Ureter (tissue), 1 donor: ENCODE data around the gene CLK2. TPM values are rescaled to one million over a fixed set of nuclear protein-coding genes. Genes with fewer than 3 reads are reported as not detected.
"Not testable (repeated sequence)": the region's sequence is repeated elsewhere in the genome, so short reads cannot be mapped to it uniquely, and the experiment has no call there.

ENCODE experiments used
- DNase-seq: peaks from one replicate; pipeline ENCODE4 v3.0.0-alpha.2; 2020; ENCODE audit warnings: low spot score
- total RNA-seq: library from RNA; stranded (reverse); gene quantifications from one replicate; pipeline ENCODE4 v1.2.4, GENCODE V29; 2023
- donor health status: DM: yes; HTN: yes; CAD: no.

CLK2 gene
- total RNA-seq, 1 donor from 2014 or later, result 80.5 TPM

DNA sequence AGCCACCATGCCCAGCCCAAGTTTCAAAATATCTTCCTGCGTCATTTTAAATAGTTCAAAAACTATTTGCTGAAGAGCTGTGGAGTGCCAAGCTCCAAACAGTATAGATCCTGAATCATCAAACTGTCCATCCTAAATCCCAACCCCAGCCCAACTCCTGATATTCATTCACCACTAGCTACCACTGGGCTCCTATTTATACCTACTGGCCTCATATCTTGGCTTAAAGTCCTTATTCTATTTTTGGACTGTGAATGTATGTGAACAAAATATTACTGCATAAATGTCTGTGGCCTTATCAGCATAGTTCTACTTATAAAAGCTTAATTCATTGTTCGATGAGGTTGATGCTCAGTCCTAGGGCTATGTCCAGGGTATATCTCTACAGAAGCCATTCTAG is 5.9 kb downstream of the CLK2 start:
- DNase-seq, result no peak

DNA sequence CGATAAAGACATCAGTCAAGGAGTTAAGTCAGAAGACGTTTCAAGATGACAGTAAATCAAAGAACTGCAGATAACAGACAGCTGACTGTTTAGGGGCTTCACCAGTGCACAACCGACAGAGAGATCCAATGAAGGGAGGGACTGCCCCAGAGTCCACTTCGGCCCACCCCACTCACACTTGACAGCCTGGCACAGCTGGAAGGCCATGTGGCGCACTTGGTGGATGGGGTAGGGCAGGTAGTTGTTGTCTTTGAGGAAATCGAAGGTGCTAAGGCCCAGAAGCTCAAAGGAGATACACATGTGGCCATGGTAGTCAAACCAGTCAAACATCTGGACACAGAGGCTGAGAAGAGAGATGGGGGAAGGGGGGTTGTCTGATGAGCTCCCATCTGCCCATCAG is 6.8 kb downstream of the CLK2 start:
- DNase-seq, result no peak

GRCh38 chr1:155263067-155263466 is 10.2 kb downstream of the CLK2 start:
- DNase-seq, result no peak

- DNase-seq, result peak; percentile 97
These were observed 11.2 kb downstream of the CLK2 start, which contains the start of gene SCAMP3 for GRCh38 chr1:155261852-155262673. Gene SCAMP3, minus strand, starts transcription at chr1:155262360. Its CDS starts 209 bp downstream, at chr1:155262151.

DNA sequence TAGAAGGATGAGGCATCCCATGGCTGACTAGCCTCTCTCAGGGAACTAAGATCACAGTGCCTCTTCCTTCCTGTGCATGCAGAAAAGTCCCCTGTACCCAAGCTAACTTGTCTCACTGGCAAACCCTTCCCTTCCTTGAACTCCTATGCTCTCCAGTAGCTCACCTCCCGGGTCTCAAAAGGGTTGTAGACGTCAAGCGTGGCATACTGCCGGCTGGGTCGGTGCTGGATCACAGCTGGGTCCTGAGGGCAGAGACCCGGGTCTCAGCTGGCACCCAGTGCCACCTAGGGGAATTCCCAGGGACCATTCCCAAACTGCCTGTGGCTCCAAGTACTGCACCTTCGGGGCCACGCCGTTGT is 11.8 kb downstream of the CLK2 start:
- DNase-seq, result no peak

GRCh38 chr1:155260276-155260675 is 13.0 kb downstream of the CLK2 start:
- no peak for DNase-seq

DNA sequence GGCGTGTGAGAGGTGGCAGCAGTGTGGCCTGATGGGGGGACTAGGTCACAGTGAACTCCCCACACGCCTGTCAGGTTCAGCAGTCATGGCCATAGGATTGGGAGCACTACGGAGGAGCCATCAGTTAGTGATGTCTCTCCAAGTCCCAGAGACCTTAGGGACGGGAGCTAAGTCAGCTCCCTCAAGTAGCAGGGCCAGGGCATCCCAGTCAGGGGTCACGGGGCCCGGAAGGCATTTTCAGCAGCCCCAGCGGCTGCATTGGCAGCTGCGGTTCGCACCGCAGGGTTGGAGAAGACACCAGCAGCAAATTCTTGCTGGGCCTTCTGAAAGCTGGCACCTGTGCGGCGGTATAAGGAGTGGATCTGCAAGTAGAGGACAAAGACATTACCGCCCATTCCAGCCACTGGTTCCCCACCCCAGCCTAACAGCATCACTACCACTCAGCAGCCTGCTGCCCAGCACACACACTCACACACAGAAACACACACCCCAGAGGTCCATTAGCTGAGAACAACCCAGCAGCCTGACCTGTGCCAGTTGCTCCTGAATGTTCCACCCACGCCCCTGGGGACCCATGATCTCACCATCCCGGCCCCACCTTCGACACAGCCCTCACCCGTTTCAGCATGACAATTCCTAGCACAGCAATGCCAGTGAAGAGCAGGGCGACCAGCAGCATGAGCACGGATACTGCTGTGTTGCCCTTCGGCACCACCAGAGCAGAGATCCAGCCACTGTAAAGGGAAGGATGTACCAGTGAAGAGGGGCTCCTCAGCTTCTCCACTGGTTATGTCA is 17.0 kb downstream of the CLK2 start:
- DNase-seq, result no peak

DNA sequence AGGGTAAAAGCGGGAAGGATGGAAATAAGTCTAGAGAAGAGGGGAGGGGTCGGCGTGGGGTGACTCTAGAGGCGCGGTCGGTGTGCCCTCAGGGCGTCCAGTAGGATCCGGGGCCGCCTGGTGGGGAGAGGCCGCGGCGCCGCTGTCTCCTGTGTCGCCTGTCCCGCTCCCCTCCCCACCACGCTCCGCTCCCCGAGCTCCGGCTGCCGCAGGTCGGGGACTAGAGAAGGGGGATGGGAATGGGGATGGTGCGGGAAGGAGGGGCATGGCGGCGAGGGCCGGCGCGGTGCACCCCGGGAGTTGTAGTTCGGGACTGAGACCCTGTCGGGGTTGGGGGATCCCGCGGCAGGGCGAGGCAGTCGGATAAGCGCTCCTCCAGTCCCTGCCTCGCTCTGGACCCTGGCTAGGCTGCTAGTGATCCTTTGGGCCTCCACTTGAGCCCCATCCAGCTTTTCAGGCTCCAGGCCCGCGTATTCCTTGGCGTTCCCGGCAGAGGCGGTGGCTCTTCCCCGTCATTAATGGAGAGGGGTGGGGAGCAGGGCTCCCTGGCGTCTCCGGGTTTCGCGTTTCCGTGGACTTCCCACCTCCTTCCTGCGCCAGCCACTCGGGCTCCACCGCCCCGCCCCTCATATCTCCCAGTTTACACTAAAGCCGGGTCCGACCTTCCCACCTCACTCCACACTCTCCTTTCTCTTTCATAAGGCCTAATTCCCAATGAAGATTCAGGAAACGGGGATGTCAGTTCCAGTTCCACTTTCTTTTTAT is 17.9 kb downstream of the CLK2 start, which contains the start of gene ENTREP3:
ENTREP3 (minus strand) TSS at position 241 of the 765 bp plus-strand sequence. CDS start 606 bp downstream, outside the sequence.
- peak; percentile 91 for DNase-seq

GRCh38 chr1:155254714-155255242 is 18.5 kb downstream of the CLK2 start:
- no peak for DNase-seq

- DNase-seq, result no peak
These were observed 19.0 kb downstream of the CLK2 start for GRCh38 chr1:155254228-155254713.

DNA sequence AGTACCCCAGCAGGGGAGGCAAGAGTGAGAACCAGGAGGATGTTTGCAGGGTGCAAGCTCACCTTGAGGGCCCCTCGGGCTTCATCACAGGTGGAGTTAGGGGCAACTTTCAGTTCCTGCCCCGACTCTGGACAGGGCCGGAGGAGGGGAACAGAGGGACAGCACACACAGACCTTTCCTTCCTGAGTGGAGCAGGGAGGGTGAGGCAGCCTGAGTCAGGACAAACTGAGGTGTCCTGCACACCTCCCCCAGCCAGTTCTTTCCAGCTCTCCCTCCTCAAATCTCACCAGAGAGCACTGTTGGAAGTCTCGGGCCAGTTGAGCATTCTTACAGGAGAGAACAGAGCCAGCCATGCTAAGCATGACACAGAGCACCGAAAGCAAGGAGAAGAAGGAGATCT is 19.5 kb downstream of the CLK2 start:
- no peak for DNase-seq

DNA sequence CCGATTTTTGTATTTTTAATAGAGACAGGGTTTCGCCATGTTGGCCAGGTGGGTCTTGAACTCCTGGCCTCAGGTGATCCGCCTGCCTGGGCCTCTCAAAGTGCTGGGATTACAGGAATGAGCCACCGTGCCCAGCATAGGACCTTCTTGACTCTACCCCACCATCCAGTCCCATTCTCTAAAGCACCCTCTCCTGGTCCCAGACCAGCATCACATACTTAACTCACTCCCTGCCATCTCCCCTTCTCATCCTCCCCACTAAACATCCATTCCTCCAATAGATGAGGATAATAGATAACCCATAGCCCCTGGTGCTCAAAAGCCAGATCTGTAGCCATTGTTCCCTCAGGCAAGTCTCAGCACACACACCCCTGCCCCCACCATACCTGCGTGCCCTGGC is 20.1 kb downstream of the CLK2 start:
- no peak for DNase-seq

DNA sequence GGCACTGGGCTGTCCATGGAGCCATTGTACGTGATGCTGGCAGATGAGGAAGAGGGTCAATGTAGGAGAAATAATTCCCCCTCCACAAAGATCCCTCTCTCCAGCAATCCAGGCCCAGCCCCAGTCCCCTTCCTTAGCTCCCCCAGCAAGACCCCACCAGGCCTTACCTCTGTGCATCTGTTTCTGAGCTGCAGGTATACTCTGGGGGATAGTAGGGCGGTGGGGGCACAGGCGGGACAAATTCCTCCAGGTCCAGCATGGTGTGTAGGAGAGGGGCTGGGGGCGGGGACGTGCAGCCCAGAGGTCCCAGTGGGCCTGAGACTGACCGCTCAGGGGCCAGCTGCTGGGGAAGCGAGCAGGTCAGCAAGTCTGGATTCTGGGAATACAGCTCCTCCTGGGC is 21.7 kb downstream of the CLK2 start:
- no peak for DNase-seq

DNA sequence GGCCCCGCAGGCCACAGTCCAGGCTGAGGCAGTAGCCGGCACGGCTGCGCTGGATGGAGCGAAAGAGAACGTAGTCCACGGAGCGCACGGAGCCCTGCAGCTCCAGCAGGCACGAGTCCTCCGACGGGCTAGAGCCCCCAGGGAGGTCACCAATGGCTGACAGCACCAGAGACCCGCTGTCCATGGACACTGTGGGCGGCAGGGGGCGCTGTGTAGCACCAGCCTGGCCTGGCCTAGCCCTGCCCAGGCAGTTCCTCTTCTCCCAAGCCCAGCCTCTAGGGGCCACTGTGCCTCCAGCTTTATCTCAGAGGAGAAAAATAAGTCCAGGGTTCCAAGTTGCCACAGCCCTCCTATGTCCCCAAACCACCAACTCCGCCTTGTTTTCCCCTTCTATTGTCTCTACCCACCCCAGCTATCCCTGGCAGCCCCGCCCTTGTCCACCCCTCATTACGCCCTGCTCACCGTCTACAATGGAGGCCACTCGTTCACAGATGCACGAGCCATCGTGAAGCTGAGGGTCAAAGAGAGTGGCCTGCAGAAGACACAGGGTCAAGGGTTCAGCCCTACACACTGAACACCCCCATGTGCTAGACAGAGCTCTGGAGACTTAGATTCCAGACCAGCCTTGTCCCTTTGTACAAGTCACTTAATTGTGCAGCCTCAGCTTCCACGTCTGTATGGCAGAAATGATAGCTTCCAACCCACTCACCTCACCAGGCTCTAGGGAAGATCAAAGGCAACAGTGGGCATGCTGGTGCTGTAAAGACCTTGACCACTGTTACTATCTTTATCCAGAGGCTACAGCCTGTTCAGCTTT is 22.5 kb downstream of the CLK2 start:
- DNase-seq, result peak; percentile 93

DNA sequence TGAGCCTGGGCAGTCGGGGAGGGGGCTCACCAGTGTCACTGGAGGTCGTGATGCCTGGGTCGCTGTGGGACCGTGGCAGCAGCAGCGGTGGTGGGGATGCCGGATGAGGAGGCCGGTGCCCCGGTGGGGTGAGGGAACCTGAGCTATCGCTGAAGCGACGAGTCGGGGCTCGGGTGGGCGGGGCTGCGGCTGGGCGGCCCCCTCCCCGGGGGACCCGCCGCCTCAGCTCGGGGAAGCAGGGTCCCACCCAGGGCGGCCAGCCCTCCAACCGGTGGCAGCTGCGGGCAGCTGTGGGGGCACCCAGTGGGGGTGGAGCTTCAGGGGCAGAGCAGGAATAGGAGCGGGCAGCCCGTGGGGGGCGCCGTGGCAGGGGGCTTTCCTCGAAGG is 23.1 kb downstream of the CLK2 start:
- no peak for DNase-seq

GRCh38 chr1:155247667-155248553 is 25.4 kb downstream of the CLK2 start:
- no peak for DNase-seq

DNA sequence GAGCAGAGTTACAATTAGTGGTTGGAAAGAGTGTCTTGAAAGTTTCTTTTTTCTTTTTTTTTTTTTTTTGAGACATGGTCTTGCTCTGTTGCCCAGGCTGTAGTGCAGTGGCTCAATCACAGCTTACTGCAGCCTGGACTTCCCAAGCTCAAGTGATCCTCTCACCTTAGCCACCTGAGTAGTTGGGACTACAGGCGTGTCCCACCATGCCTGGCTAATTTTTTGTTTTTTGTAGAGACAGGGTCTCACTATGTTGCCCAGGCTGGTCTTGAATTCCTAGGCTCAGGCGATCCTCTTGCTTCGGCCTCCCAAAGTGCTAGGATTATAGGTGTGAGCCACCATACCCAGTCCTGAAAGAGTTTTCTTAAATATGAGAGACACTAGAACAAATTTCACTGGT is 26.5 kb downstream of the CLK2 start:
- DNase-seq, result not testable (repeated sequence)

- no peak for DNase-seq
These were observed 28.2 kb downstream of the CLK2 start for GRCh38 chr1:155245163-155245524.

GRCh38 chr1:155244368-155245162 is 28.7 kb downstream of the CLK2 start:
- DNase-seq, result peak; percentile 98
